HCT116 (cell line): Measurements from ENCODE around the gene S100A11. TPM values are rescaled to one million over a fixed set of nuclear protein-coding genes. Genes with fewer than 3 reads are reported as not detected.

Source experiments
- ATAC-seq: fragments of 200-7000 bp; cut with Tn5 transposase; 2 replicates; pipeline ENCODE4 v1.9.1; 2020; ENCODE audit warnings: mild to moderate bottlenecking, moderate library complexity
- BruUV-seq: library from RNA; stranded (reverse); fragments of 400-500 nt; replicated peaks from 2 replicates; lab custom pipeline; 2021; lab: Mats Ljungman, UMichigan
- CTCF ChIA-PET: fragments of 300-600 bp; sonication (Branson Sonifier 250); formaldehyde crosslinking; loops from one replicate; lab custom pipeline; 2021; ENCODE audit warnings: antibody characterized with exemption; lab: Charles Lee
- POLR2A ChIA-PET: fragments of 300-600, 350-600 bp; sonication (Branson Sonifier 250); formaldehyde crosslinking; loops from one replicate; lab custom pipeline; 2021; ENCODE audit warnings: antibody characterized with exemption; lab: Charles Lee
- RAD21 ChIA-PET, 2 experiments: fragments of 300-600 bp; sonication (Branson Sonifier 250); formaldehyde crosslinking; loops; one replicate each; lab custom pipeline; 2023; ENCODE audit warnings: low total read pairs in 2 of 2; ENCODE audit not compliant: uncharacterized antibody in 2 of 2, unreplicated experiment in 2 of 2, low non-redundant PET in 1 of 2; lab: Charles Lee
- DNase-seq: peaks from one replicate; pipeline ENCODE4 v3.0.0-alpha.2; 2010; ENCODE audit warnings: low read depth, low spot score
- H2AFZ ChIP-seq: fragments of 200-600 bp; shearing (Covaris generic), sonication (generic); 2 replicates; pipeline ENCODE4 v1.6.1; 2017; ENCODE audit warnings: low read depth, mixed run types, mixed read lengths, antibody characterized with exemption, low read length; ENCODE audit not compliant: poor library complexity, severe bottlenecking
- H3K27ac ChIP-seq: 2 replicates; pipeline ENCODE4 v1.5.1; 2012; ENCODE audit warnings: low read depth, low read length
- H3K27me3 ChIP-seq: fragments of 200-600 bp; sonication (generic); 2 replicates; pipeline ENCODE4 v1.6.1; 2016; ENCODE audit warnings: mixed run types, low read length, mixed read lengths; ENCODE audit not compliant: insufficient read depth
- H3K36me3 ChIP-seq, 2 experiments: fragments of 200-500 bp in 1 of 2; fragments of 200-600 bp in 1 of 2; sonication (Bioruptor generic) in 1 of 2; sonication (generic) in 1 of 2; 2 replicates each; pipeline versions ENCODE4 v1.5.1 to v1.6.1; 2014 to 2016; ENCODE audit warnings: low read length in 2 of 2, inconsistent platforms in 1 of 2, mixed read lengths in 1 of 2, mixed run types in 1 of 2; ENCODE audit not compliant: insufficient read depth in 2 of 2, control insufficient read depth in 1 of 2
- H3K4me1 ChIP-seq, 2 experiments: fragments of 200-600 bp in 1 of 2; sonication (generic) in 1 of 2; 2 replicates each; pipeline versions ENCODE4 v1.5.1 to v1.6.1; 2012 to 2017; ENCODE audit warnings: low read length in 2 of 2, inconsistent platforms in 1 of 2, mild to moderate bottlenecking in 1 of 2, mixed read lengths in 1 of 2, mixed run types in 1 of 2, moderate library complexity in 1 of 2; ENCODE audit not compliant: insufficient read depth in 2 of 2, control insufficient read depth in 1 of 2
- H3K4me2 ChIP-seq: fragments of 200-600 bp; sonication (generic); 2 replicates; pipeline ENCODE4 v1.6.1; 2017; ENCODE audit warnings: mixed run types, low read length, mixed read lengths
- H3K4me3 ChIP-seq, 2 experiments: fragments of 200-600 bp in 1 of 2; sonication (generic) in 1 of 2; replicated peaks in 1 of 2; 2 replicates each; pipeline ENCODE4 v1.5.1; 2011 to 2016; ENCODE audit warnings: low read length in 2 of 2, control low read depth in 1 of 2, low read depth in 1 of 2, mild to moderate bottlenecking in 1 of 2, mixed read lengths in 1 of 2, mixed run types in 1 of 2
- H3K79me2 ChIP-seq: fragments of 200-600 bp; sonication (generic); 2 replicates; pipeline ENCODE4 v1.6.1; 2017; ENCODE audit warnings: mild to moderate bottlenecking, mixed run types, low read length, moderate library complexity, mixed read lengths; ENCODE audit not compliant: insufficient read depth
- H3K9ac ChIP-seq: fragments of 200-600 bp; sonication (generic); 2 replicates; pipeline ENCODE4 v1.6.1; 2016; ENCODE audit warnings: low read length, mixed read lengths
- H3K9me2 ChIP-seq: fragments of 200-600 bp; sonication (generic), shearing (Covaris generic); 2 replicates; pipeline ENCODE4 v1.6.1; 2017; ENCODE audit warnings: mixed run types, mild to moderate bottlenecking, moderate library complexity; ENCODE audit not compliant: insufficient read depth
- H3K9me3 ChIP-seq, 2 experiments: fragments of 200-500 bp in 1 of 2; fragments of 200-600 bp in 1 of 2; sonication (Bioruptor generic) in 1 of 2; sonication (generic) in 1 of 2; 2 replicates each; pipeline ENCODE4 v1.6.1; 2014 to 2017; ENCODE audit warnings: low read length in 2 of 2, mixed read lengths in 2 of 2, inconsistent platforms in 1 of 2, low read depth in 1 of 2, mild to moderate bottlenecking in 1 of 2, mixed run types in 1 of 2, moderate library complexity in 1 of 2; ENCODE audit not compliant: control insufficient read depth in 1 of 2, insufficient read depth in 1 of 2
- H4K20me1 ChIP-seq: fragments of 200-600 bp; sonication (generic), shearing (Covaris generic); 2 replicates; pipeline ENCODE4 v1.6.1; 2017; ENCODE audit warnings: mixed run types, mild to moderate bottlenecking, moderate library complexity; ENCODE audit not compliant: insufficient read depth
- CBX3 ChIP-seq: IDR thresholded peaks from 2 replicates; pipeline ENCODE4 v1.6.1; 2012; ENCODE audit warnings: low read depth
- EGR1 ChIP-seq: IDR thresholded peaks from 2 replicates; pipeline ENCODE4 v1.6.1; 2012; ENCODE audit warnings: low read depth
- ELF1 ChIP-seq: IDR thresholded peaks from 2 replicates; pipeline ENCODE4 v1.6.1; 2012; ENCODE audit warnings: low read depth, borderline replicate concordance
- EZH2 ChIP-seq: fragments of 200-600 bp; sonication (generic); IDR thresholded peaks from 2 replicates; pipeline ENCODE4 v1.6.1; 2017; ENCODE audit warnings: antibody characterized with exemption, mixed run types
- FOSL1 ChIP-seq: IDR thresholded peaks from 2 replicates; pipeline ENCODE4 v1.6.1; 2012; ENCODE audit warnings: low read depth
- JUND ChIP-seq: IDR thresholded peaks from 2 replicates; pipeline ENCODE4 v1.6.1; 2012
- POLR2AphosphoS5 ChIP-seq: IDR thresholded peaks from 2 replicates; pipeline ENCODE4 v1.6.1; 2011; ENCODE audit warnings: mild to moderate bottlenecking, low read depth, low read length, moderate library complexity
- RAD21 ChIP-seq: IDR thresholded peaks from 2 replicates; pipeline ENCODE4 v1.6.1; 2012; ENCODE audit warnings: low read depth, mild to moderate bottlenecking
- SIN3A ChIP-seq: IDR thresholded peaks from 2 replicates; pipeline ENCODE4 v1.6.1; 2012; ENCODE audit warnings: low read depth
- ZFX ChIP-seq: fragments of 450-650 bp; IDR thresholded peaks from 2 replicates; pipeline ENCODE4 v1.6.1; 2017
- intact Hi-C: fragments of 100-400 bp; cut with micrococcal nuclease; formaldehyde crosslinking; loops from 2 replicates; pipeline ENCODE4 v1.10.0; 2022
- total RNA-seq: library from RNA; stranded (reverse); gene quantifications from one replicate; pipeline ENCODE4 v1.2.1, GENCODE V29; 2021; ENCODE audit not compliant: unreplicated experiment
- TF ChIP-seq, protein P1 (sequence below): IDR thresholded peaks from 2 replicates; pipeline ENCODE4 v1.6.1; 2012
- TF ChIP-seq, protein P2 (sequence below), 3 experiments: fragments of 200-600 bp in 1 of 3; sonication (generic) in 1 of 3; IDR thresholded peaks in 2 of 3; conservative IDR thresholded peaks in 1 of 3; 2 replicates each; pipeline ENCODE4 v1.5.1; 2012 to 2017; ENCODE audit warnings: low read depth in 2 of 3, low read length in 2 of 3, antibody characterized with exemption in 1 of 3, borderline replicate concordance in 1 of 3, control low read depth in 1 of 3, mild to moderate bottlenecking in 1 of 3, mixed read lengths in 1 of 3, mixed run types in 1 of 3, moderate library complexity in 1 of 3; ENCODE audit not compliant: insufficient read depth in 1 of 3

S100A11 gene
- total RNA-seq, 1 experiment from 2014 or later: 229 TPM

DNA sequence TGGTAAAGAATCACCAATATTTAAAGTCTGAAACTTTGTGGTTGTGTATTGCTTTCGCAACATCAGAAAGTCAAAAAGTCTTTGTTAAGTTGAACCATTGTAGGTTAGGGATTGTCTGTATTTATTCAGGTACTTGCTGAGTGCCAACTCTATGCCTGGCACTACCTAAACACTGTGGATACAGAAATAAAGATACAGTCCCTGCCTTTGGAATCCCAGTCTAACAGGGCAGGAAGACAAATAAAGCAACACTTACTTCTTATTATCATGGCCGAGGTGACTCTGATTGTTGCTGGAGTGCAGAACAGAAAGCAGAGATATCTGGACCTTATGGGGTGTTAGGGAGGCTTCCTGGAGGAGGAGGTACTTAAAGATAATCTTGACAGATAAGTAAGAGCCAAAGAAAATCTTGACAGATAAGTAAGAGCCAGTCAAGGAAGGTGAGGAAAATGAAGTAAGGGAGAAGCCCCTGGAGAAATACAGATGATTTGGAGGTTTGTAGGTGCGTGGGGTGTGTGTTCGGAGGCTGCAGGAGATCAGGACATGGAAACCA is 31.4 kb downstream of the S100A11 start (continued):
- TF ChIP-seq ZFX: no peak
- no peak for TF ChIP-seq FOSL1
- no peak for TF ChIP-seq EGR1
- TF ChIP-seq JUND: no peak

DNA sequence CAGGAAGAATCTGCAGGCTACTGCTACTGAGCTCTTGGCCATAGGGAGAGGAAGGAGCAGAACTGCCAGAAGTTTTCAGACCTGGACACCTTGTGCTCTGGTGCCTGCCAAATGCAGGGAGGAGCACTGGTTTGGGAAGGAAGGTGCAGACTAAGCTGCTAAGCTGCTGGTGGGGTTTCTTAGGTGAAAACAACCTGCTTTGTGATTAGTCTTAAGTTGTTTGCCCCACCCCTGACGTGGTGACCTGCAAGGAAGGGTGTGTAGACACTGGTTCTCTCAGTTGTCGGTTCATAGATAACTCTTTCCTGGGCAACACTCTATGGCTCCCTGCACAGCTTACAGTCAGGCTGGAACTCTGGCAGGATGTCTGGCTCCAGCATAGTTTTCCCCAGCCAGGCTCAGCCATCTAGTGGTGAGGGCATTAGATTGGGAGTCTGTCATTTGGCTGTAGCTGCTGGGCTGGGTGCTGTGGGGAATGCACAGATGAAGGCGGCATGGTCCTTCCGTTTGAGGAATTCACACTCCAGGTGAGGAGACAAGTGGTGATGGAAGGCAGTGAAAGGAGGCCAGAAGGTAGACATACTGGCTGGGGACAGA is 32.9 kb downstream of the S100A11 start:
- ATAC-seq (peak; percentile 70), DNase-seq (no peak)
- H2AFZ ChIP-seq: no peak overlapping the region
- CTCF ChIA-PET: interaction anchor here (0.6 to 10.1 kb wide), 11 partner anchors 10 to 455 kb away, joined by 3 to 168 read pairs (median 4); partner anchors contain the start of genes S100A11 and THEM4
- no peak overlapping the region for H3K4me3 ChIP-seq
- intact Hi-C loops: no loop called here
- TF ChIP-seq POLR2AphosphoS5: no peak
- TF ChIP-seq ZFX: no peak
- TF ChIP-seq EZH2: no peak
- no peak for TF ChIP-seq ELF1
- TF ChIP-seq, protein P1, sequence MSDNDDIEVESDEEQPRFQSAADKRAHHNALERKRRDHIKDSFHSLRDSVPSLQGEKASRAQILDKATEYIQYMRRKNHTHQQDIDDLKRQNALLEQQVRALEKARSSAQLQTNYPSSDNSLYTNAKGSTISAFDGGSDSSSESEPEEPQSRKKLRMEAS: no peak
- TF ChIP-seq RAD21: peak; percentile 33; the same call in 1 of the 2 replicates
- TF ChIP-seq CBX3: no peak
- no peak for TF ChIP-seq SIN3A
- TF ChIP-seq, protein P2, sequence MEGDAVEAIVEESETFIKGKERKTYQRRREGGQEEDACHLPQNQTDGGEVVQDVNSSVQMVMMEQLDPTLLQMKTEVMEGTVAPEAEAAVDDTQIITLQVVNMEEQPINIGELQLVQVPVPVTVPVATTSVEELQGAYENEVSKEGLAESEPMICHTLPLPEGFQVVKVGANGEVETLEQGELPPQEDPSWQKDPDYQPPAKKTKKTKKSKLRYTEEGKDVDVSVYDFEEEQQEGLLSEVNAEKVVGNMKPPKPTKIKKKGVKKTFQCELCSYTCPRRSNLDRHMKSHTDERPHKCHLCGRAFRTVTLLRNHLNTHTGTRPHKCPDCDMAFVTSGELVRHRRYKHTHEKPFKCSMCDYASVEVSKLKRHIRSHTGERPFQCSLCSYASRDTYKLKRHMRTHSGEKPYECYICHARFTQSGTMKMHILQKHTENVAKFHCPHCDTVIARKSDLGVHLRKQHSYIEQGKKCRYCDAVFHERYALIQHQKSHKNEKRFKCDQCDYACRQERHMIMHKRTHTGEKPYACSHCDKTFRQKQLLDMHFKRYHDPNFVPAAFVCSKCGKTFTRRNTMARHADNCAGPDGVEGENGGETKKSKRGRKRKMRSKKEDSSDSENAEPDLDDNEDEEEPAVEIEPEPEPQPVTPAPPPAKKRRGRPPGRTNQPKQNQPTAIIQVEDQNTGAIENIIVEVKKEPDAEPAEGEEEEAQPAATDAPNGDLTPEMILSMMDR (IDR thresholded peaks at IDR 0.05 in 2 of 3, conservative IDR thresholded peaks at IDR 0.05 in 1 of 3; ENCODE audit: borderline replicate concordance in 1 of 3, insufficient read depth in 1 of 3, low read depth in 2 of 3, low read length in 2 of 3): peak; percentile 7 to 37 (median 15); a peak in 2 of 6 replicates
- H3K36me3 ChIP-seq: no peaks in the 10 kb centered on the region
- BruUV-seq: no TSS peak
- H3K9ac ChIP-seq: no peak overlapping the region
- peaks cover 4 to 14% of the 10 kb centered on the region in 2 experiments; a peak in 3 of 4 replicates for H3K4me1 ChIP-seq
- H3K9me3 ChIP-seq: no peaks in the 10 kb centered on the region
- no peak overlapping the region for H3K27ac ChIP-seq
- RAD21 ChIA-PET: interaction anchor here (2.8 to 3.0 kb wide), 2 partner anchors 36 kb away, joined by 9 to 19 read pairs; no protein-coding TSS in a partner anchor
- H3K27me3 ChIP-seq: no peaks in the 10 kb centered on the region
- H3K9me2 ChIP-seq: no peaks in the 10 kb centered on the region
- H3K4me2 ChIP-seq: no peak overlapping the region
- POLR2A ChIA-PET: interaction anchor here (1.2 kb wide), 1 partner anchor 9 kb away, joined by 3 read pairs; no protein-coding TSS in a partner anchor
- no peaks in the 10 kb centered on the region for H4K20me1 ChIP-seq
- no peaks in the 10 kb centered on the region for H3K79me2 ChIP-seq
